SK-N-MC (cell line): ENCODE measurements around the gene DCST1.

Experiments used
- DNase-seq: peaks from one replicate; pipeline ENCODE4 v3.0.0-alpha.2; 2011; ENCODE audit warnings: low read depth, low spot score
- H3K27ac ChIP-seq: fragments of 200-600 bp; sonication (generic); 2 replicates; pipeline ENCODE4 v1.5.1; 2016; ENCODE audit warnings: mixed run types
- H3K36me3 ChIP-seq: fragments of 200-600 bp; sonication (generic); 2 replicates; pipeline ENCODE4 v1.6.1; 2017; ENCODE audit warnings: antibody characterized with exemption, low read length, mixed read lengths; ENCODE audit not compliant: insufficient read depth
- H3K4me3 ChIP-seq: fragments of 200-600 bp; sonication (generic); 2 replicates; pipeline ENCODE4 v1.5.1; 2016
- H3K9ac ChIP-seq: fragments of 200-600 bp; sonication (generic); 2 replicates; pipeline ENCODE4 v1.8.0; 2017; ENCODE audit warnings: mixed run types, mixed read lengths; ENCODE audit not compliant: insufficient read length
- H3K9me3 ChIP-seq: fragments of 200-600 bp; sonication (generic); 2 replicates; pipeline ENCODE4 v1.6.1; 2017; ENCODE audit warnings: low read depth, mild to moderate bottlenecking, antibody characterized with exemption, low read length, moderate library complexity, mixed read lengths
- EZH2 ChIP-seq: fragments of 200-600 bp; sonication (generic); IDR thresholded peaks from one replicate; pipeline ENCODE4 v1.6.1; 2017; ENCODE audit warnings: antibody characterized with exemption
- FOXP2 ChIP-seq: optimal IDR thresholded peaks from 2 replicates; pipeline ENCODE3; 2011; ENCODE audit warnings: mild to moderate bottlenecking, moderate library complexity; ENCODE audit not compliant: insufficient read depth; ENCODE audit errors: extremely low read length, control extremely low read depth
- POLR2AphosphoS5 ChIP-seq: IDR thresholded peaks from 2 replicates; pipeline ENCODE4 v1.6.1; 2012; ENCODE audit warnings: mild to moderate bottlenecking, low read depth, low read length, borderline replicate concordance

Gene DCST1

DNA sequence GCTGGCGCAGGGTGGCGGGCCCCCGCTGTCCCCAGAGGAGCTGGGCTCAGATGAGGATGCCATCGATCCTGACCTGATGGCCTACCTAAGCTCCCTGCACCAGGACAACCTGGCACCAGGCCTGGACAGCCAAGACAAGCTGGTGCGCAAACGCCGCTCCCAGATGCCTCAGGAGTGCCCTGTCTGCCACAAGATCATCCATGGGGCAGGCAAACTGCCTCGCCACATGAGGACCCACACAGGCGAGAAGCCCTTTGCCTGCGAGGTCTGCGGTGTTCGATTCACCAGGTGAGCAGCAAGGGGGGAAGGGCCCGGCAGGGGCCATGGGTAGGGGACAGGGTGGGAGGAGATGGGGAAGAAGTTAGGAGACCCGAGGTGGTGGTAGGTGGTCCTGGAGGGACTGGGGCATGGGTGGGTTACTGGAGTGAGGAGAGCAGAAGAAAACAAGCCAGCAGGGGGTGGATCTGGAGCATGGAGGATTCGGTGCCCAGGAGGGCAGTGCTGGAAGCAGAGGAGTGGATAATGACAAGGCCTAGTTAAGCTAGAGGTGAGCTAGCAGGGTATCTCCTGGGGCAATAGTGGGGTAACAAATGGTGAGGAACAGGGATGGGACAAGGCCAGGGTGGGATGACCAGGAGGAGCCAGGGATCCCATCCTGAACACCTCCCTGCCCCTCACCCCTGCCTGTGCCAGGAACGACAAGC is 17.9 kb upstream of the DCST1 start:
- Histone ChIP-seq H3K9me3 (no peaks in the 10 kb centered on the region), H3K4me3 (no peak overlapping the region), H3K9ac (no peak overlapping the region), H3K27ac (peak overlapping the region; percentile 21; the same call in 1 of the 2 replicates), H3K36me3 (peaks cover 10% of the 10 kb centered on the region; the same call in 1 of the 2 replicates)
- no peak for TF ChIP-seq FOXP2
- TF ChIP-seq EZH2: no peak
- no peak for TF ChIP-seq POLR2AphosphoS5
- no peak for DNase-seq

DNA sequence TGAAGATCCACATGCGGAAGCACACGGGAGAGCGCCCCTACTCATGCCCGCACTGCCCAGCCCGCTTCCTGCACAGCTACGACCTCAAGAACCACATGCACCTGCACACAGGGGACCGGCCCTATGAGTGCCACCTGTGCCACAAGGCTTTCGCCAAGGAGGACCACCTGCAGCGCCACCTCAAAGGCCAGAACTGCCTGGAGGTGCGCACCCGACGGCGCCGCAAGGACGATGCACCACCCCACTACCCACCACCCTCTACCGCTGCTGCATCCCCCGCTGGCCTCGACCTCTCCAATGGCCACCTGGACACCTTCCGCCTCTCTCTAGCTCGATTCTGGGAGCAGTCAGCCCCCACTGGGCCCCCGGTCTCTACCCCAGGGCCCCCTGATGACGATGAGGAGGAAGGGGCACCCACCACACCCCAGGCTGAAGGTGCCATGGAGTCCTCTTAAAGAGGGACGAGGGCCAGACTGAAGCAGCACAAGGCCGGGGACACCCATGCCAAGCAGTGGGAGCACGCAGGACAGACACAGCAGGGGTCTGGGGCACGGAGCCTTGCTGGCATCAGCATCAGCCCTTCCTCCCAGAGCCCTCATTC is 17.3 kb upstream of the DCST1 start:
- no peaks in the 10 kb centered on the region for H3K9me3 ChIP-seq
- H3K4me3 ChIP-seq: peak overlapping the region; percentile 83
- no peak overlapping the region for H3K9ac ChIP-seq
- no peak for TF ChIP-seq FOXP2
- no peak for TF ChIP-seq POLR2AphosphoS5
- no peak for TF ChIP-seq EZH2
- DNase-seq: no peak
- H3K27ac ChIP-seq: peak overlapping the region; percentile 66
- H3K36me3 ChIP-seq: peaks cover 10% of the 10 kb centered on the region; the same call in 1 of the 2 replicates

- Histone ChIP-seq H3K9ac (peak overlapping the region; percentile 67), H3K27ac (peak overlapping the region; percentile 66), H3K4me3 (peak overlapping the region; percentile 83), H3K36me3 (peaks cover 10% of the 10 kb centered on the region; the same call in 1 of the 2 replicates), H3K9me3 (no peaks in the 10 kb centered on the region)
- TF ChIP-seq POLR2AphosphoS5 (peak; percentile 70; the same call in 1 of the 2 replicates), FOXP2 (no peak)
- DNase-seq: no peak
Observed at GRCh38 chr1:155017041-155017945, 16.3 kb upstream of the DCST1 start.

- no peak for DNase-seq
- H3K9me3 ChIP-seq: no peaks in the 10 kb centered on the region
- peak overlapping the region; percentile 83 for H3K4me3 ChIP-seq
- H3K36me3 ChIP-seq: peaks cover 10% of the 10 kb centered on the region; the same call in 1 of the 2 replicates
- no peak overlapping the region for H3K27ac ChIP-seq
- peak overlapping the region; percentile 67 for H3K9ac ChIP-seq
- TF ChIP-seq EZH2: no peak
- no peak for TF ChIP-seq POLR2AphosphoS5
- no peak for TF ChIP-seq FOXP2
Observed at GRCh38 chr1:155017946-155018316, 15.7 kb upstream of the DCST1 start.

- H3K9ac ChIP-seq: no peak overlapping the region
- peaks cover 10% of the 10 kb centered on the region; the same call in 1 of the 2 replicates for H3K36me3 ChIP-seq
- no peak overlapping the region for H3K27ac ChIP-seq
- no peaks in the 10 kb centered on the region for H3K9me3 ChIP-seq
- H3K4me3 ChIP-seq: no peak overlapping the region
- DNase-seq: no peak
- TF ChIP-seq POLR2AphosphoS5 (no peak), EZH2 (no peak), FOXP2 (no peak)
Observed at GRCh38 chr1:155018617-155019348, 14.8 kb upstream of the DCST1 start.

DNA sequence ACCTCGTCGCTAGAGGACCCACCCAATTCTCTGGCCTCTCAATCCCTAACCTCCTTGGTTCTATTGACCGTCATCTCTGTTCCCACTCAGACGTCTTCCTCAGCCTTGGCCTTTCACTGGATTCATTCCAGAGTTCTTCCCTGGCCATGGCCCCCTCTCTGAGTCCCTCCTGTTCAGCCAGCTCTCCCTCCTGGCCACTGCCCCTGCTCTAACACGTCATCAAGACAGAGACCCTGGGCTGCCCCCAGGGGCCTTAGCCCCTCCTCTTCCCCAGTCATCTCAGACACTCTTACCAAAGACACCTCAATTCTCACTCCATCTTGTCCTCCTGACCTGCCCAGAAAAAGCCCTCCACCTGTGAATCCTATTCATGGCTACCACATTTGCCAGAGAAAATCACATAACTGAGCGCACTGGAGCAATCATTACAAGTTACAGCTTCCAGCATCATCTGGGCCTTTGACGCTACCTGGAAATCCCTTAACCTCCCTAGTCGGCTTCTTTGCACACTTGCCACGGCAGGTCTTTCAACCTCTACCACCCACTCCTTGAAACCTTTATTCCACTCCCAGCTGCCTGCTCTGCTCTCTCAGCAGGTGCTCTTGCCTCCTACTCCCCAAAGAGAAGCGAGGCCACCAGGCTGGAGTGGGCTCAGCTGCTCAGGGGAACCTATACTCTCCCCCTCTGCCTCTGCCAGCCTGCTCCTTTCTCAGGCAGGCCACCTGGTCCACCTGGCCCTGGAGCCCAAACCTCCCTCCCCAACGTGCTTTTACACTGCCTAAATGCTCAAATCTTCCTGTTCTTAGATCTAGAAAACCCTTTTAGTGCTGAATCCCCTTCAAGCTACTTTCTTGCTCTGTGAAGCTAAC is 14.0 kb upstream of the DCST1 start:
- TF ChIP-seq POLR2AphosphoS5 (no peak), EZH2 (no peak), FOXP2 (no peak)
- no peak for DNase-seq
- Histone ChIP-seq H3K27ac (no peak overlapping the region), H3K9me3 (no peaks in the 10 kb centered on the region), H3K4me3 (no peak overlapping the region), H3K36me3 (peaks cover 10% of the 10 kb centered on the region; the same call in 1 of the 2 replicates), H3K9ac (no peak overlapping the region)

- Histone ChIP-seq H3K36me3 (no peaks in the 10 kb centered on the region), H3K9me3 (no peaks in the 10 kb centered on the region), H3K4me3 (no peak overlapping the region), H3K27ac (no peak overlapping the region), H3K9ac (no peak overlapping the region)
- TF ChIP-seq POLR2AphosphoS5 (no peak), FOXP2 (no peak), EZH2 (no peak)
- DNase-seq: no peak
Observed at GRCh38 chr1:155022136-155022926, 11.3 kb upstream of the DCST1 start.
